ENCODE measurements around the gene FFAR3.

DNA sequence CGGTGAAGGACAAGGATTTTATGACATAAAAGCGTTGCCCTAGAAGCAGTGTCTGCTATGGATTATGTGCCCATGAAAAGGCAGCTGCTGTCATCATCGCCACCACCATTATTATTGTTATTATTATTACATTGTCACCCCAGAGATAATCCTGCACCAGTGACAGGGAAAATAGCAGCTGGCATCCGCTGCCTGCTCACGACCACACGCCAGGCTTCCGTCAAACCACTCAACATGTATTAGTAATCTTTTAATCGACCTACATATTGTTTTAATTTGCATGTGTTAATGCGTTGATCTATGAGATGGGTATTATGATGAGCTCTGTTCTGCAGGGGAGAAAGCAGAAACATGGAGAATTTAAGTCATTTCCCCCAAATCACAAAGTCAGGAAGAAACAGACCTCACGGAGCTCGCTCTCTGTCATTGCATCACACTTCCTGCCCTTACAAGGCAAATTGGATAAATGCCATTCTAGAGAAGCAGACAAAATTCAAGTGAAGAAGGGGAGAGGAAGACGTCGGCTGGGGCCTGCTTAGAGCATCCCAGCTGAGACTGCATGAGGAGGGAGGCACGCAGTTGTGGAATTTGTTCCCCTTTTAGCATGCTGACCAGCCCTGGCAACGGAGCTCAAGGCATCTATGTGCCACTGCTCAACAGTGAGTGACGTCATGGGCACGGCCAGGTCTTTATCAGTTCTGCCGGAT, at the start of gene FFAR3:
- TF ChIP-seq YY1 (IDR thresholded peaks at IDR 0.05; ENCODE audit: insufficient read depth, insufficient replicate concordance, low read depth, low read length) (no peak), ZFYVE20 (CRISPR knock-in tag; IDR thresholded peaks at IDR 0.05; ENCODE audit: borderline replicate concordance, low read depth) (no peak)
